CD4-positive, alpha-beta T cell (primary cell): Measurements from ENCODE around the gene AMOTL2. TPM values are rescaled to one million over a fixed set of nuclear protein-coding genes. Genes with fewer than 3 reads are reported as not detected.

ENCODE experiments used
- ATAC-seq: fragments of 200-7000 bp; cut with Tn5 transposase; one replicate; pipeline ENCODE4 v1.10.0; 2022; ENCODE audit warnings: mild to moderate bottlenecking; ENCODE audit not compliant: poor library complexity
- CTCF ChIA-PET: fragments of 350-600 bp; sonication (Branson Sonifier 250); formaldehyde crosslinking; loops from one replicate; lab custom pipeline; 2021; ENCODE audit warnings: antibody characterized with exemption, inconsistent platforms; lab: Charles Lee
- POLR2A ChIA-PET: fragments of 350-600 bp; sonication (Branson Sonifier 250); formaldehyde crosslinking; loops from one replicate; lab custom pipeline; 2021; ENCODE audit warnings: antibody characterized with exemption, inconsistent platforms; lab: Charles Lee
- DNase-seq, 14 experiments: peaks; one replicate each; pipeline ENCODE4 v3.0.0-alpha.2; 2013 to 2020; ENCODE audit warnings: mixed read lengths in 2 of 14
- H3K27ac ChIP-seq, 2 donors: one replicate each; pipeline versions ENCODE4 v1.5.1 to v1.7.0; 2013; ENCODE audit warnings: low read length in 2 of 2, low read depth in 1 of 2, mild to moderate bottlenecking in 1 of 2
- H3K27me3 ChIP-seq, 2 experiments: 1 replicate in 1 of 2; 2 replicates in 1 of 2; pipeline versions ENCODE4 v1.6.1 to v1.7.0; 2013; ENCODE audit warnings: low read length in 2 of 2, control low read depth in 1 of 2, mild to moderate bottlenecking in 1 of 2, moderate library complexity in 1 of 2; ENCODE audit not compliant: insufficient read depth in 2 of 2, control insufficient read depth in 1 of 2
- H3K36me3 ChIP-seq: one replicate; pipeline ENCODE4 v1.6.1; 2013; ENCODE audit warnings: low read length, control low read depth; ENCODE audit not compliant: insufficient read depth
- H3K4me1 ChIP-seq: one replicate; pipeline ENCODE4 v1.6.1; 2013; ENCODE audit warnings: low read length, control low read depth; ENCODE audit not compliant: insufficient read depth
- H3K4me3 ChIP-seq: one replicate; pipeline ENCODE4 v1.5.1; 2013; ENCODE audit warnings: mild to moderate bottlenecking, low read length, moderate library complexity
- H3K9me3 ChIP-seq, 2 experiments: 1 replicate in 1 of 2; 2 replicates in 1 of 2; pipeline versions ENCODE4 v1.6.1 to v1.7.0; 2013; ENCODE audit warnings: low read length in 2 of 2, mild to moderate bottlenecking in 2 of 2, control low read depth in 1 of 2, moderate library complexity in 1 of 2; ENCODE audit not compliant: control insufficient read depth in 1 of 2, insufficient read depth in 1 of 2
- H3K27ac Mint-ChIP-seq: one replicate; pipeline ENCODE4 v1.8.0; 2020; ENCODE audit warnings: mixed read lengths
- H3K27me3 Mint-ChIP-seq: one replicate; pipeline ENCODE4 v1.8.0; 2021; ENCODE audit warnings: mixed read lengths
- H3K36me3 Mint-ChIP-seq: one replicate; pipeline ENCODE4 v1.8.0; 2021; ENCODE audit warnings: low read depth, mixed read lengths
- H3K4me1 Mint-ChIP-seq: one replicate; pipeline ENCODE4 v1.8.0; 2021; ENCODE audit warnings: low read depth, mixed read lengths
- H3K4me3 Mint-ChIP-seq: one replicate; pipeline ENCODE4 v1.8.0; 2020; ENCODE audit warnings: mild to moderate bottlenecking, mixed read lengths
- H3K9me3 Mint-ChIP-seq: one replicate; pipeline ENCODE4 v1.8.0; 2020; ENCODE audit warnings: mixed read lengths
- CTCF ChIP-seq: fragments of 200-600 bp; IDR thresholded peaks from one replicate; pipeline ENCODE4 v1.8.0; 2022; ENCODE audit warnings: antibody characterized with exemption, mild to moderate bottlenecking
- intact Hi-C, 2 experiments: fragments of 100-400 bp; cut with DNase I in 1 of 2; cut with micrococcal nuclease in 1 of 2; formaldehyde crosslinking; loops; one replicate each; pipeline versions ENCODE4 v1.15.1 to v1.9.0; 2023 to 2025; cut with DNase I, micrococcal nuclease
- total RNA-seq, 174 experiments: library from RNA in 2 of 174; stranded (reverse) in 2 of 174; gene quantifications; one replicate each; pipeline ENCODE4 v1.2.3 and lab custom pipeline; 2021 to 2026

Gene AMOTL2
- total RNA-seq, 2 experiments from 2014 or later: not detected

DNA sequence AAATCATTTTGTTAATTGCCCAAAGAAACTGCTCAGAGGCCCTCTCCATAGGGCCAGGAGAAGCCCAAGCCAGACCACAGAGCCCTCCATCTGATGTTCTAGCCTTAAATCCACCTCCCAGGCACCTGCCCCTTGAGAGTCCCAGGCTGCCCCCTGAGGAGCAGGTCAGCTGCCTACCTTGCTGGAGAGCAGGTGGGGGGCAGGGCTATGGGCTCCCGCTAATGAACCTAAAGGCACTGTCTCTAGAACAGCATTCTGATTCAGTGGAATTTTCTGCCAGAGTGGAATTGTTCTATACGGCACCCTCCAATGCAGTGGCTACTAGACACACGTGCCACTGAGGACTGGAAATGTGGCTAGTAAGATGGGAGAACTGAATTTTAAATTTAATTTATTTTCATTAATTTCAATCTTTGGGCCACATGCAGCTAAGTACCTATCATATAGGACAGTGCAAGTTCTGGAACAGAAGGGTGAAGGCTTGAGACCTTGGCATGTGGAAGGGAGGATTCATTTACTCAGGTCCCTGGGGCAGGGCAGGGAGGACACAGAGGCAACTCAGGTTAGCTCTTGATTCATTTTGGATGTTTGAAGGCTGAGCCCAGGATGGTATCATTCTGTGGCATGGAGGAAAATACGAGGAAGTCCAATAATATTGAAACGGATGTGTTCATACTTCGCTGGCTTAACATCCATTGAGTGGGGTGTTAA is 11.4 kb downstream of the AMOTL2 start:
- Histone ChIP-seq H3K9me3 (peaks cover 0 to 6% of the 10 kb centered on the region in 2 experiments), H3K27ac (no peak overlapping the region), H3K4me3 (no peak overlapping the region), H3K4me1 (peaks cover 27% of the 10 kb centered on the region), H3K36me3 (no peaks in the 10 kb centered on the region), H3K27me3 (no peaks in the 10 kb centered on the region)
- peak overlapping the region; percentile 64 for H3K4me3 Mint-ChIP-seq
- H3K36me3 Mint-ChIP-seq: no peaks in the 10 kb centered on the region
- no peaks in the 10 kb centered on the region for H3K9me3 Mint-ChIP-seq
- intact Hi-C loops: no loop called here
- ATAC-seq: no peak
- DNase-seq: peak in 1 of 14 experiments; percentile 10
- POLR2A ChIA-PET: no interaction called here
- CTCF ChIA-PET: interaction anchor here (1.5 kb wide), 1 partner anchor 150 kb away, joined by 4 read pairs; no protein-coding TSS in a partner anchor
- H3K27ac Mint-ChIP-seq: peak overlapping the region; percentile 30
- peaks cover 23% of the 10 kb centered on the region for H3K4me1 Mint-ChIP-seq
- no peak for TF ChIP-seq CTCF
- H3K27me3 Mint-ChIP-seq: no peaks in the 10 kb centered on the region

DNA sequence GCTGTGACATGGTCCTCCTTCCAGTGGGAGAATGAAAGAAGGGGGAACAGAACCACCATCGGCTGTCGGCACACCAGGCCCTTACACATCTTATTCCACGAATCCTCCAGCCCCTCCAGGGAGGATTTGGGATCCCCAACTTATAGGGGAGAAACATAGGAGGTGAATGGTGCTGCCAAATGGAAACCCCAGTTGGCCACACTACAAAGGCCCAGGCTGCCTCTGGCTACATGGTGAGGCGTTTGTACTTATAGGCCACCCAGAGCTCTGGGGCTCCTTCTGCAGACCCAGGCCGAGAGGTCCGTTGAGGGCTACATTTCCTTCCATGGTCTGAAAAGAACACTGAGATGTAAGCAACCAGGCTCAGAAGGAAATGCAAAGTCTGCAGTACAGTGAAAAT is 12.0 kb downstream of the AMOTL2 start:
- no peaks in the 10 kb centered on the region for H3K36me3 Mint-ChIP-seq
- Histone ChIP-seq H3K9me3 (peaks cover 0 to 6% of the 10 kb centered on the region in 2 experiments), H3K27me3 (no peaks in the 10 kb centered on the region), H3K36me3 (no peaks in the 10 kb centered on the region), H3K4me1 (peaks cover 27% of the 10 kb centered on the region), H3K4me3 (no peak overlapping the region), H3K27ac (no peak overlapping the region)
- H3K27ac Mint-ChIP-seq: no peak overlapping the region
- CTCF ChIA-PET: no interaction called here
- no peaks in the 10 kb centered on the region for H3K27me3 Mint-ChIP-seq
- DNase-seq: peak in 1 of 14 experiments; percentile 2
- ATAC-seq: no peak
- H3K4me3 Mint-ChIP-seq: no peak overlapping the region
- no peak for TF ChIP-seq CTCF
- intact Hi-C loops: no loop called here
- POLR2A ChIA-PET: no interaction called here
- H3K4me1 Mint-ChIP-seq: peaks cover 23% of the 10 kb centered on the region
- H3K9me3 Mint-ChIP-seq: no peaks in the 10 kb centered on the region

DNA sequence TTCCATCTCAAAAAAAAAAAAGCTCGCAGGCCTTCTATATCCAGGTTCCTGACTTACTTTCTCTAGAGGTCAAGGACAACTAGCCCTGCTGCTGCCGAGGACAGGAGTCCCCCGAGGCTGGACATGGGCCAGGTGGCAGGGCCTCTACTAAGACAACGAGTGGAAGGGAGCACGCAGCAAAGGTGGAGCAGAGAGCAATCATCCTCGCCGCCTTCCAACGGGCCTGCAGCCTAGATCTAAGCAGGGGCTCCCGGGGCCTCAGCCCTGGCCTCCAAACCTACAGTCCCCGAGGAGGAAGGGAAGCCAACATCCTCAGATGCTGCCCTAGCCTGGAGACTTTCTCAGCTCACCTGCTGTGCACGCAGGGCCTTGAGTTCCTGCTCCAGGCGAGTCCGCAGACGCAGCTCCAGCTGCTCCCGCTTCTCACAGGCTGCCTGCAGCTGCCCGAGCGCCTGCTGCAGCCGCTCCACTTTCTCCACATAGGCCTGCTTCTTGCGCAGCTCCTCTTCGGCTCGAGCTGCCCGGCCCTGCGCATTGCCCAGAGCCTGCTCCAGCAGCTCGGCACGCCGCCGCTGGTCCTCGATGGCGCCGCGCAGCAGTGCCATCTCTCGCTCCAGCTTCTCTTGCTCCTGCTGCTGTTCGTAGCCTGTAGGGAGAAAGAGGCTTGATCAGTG is 12.9 kb downstream of the AMOTL2 start:
- ChIA-PET CTCF (no interaction called here), POLR2A (no interaction called here)
- peaks cover 0 to 6% of the 10 kb centered on the region in 2 experiments for H3K9me3 ChIP-seq
- Mint-ChIP-seq H3K9me3 (no peaks in the 10 kb centered on the region), H3K27me3 (no peaks in the 10 kb centered on the region), H3K36me3 (no peaks in the 10 kb centered on the region), H3K4me3 (no peak overlapping the region), H3K27ac (no peak overlapping the region), H3K4me1 (peaks cover 23% of the 10 kb centered on the region)
- DNase-seq (peak in 1 of 14 experiments; percentile 12), ATAC-seq (no peak)
- H3K4me1 ChIP-seq: peaks cover 27% of the 10 kb centered on the region
- no peak for TF ChIP-seq CTCF
- no peak overlapping the region for H3K4me3 ChIP-seq
- no peak overlapping the region for H3K27ac ChIP-seq
- intact Hi-C loops: no loop called here
- no peaks in the 10 kb centered on the region for H3K27me3 ChIP-seq
- no peaks in the 10 kb centered on the region for H3K36me3 ChIP-seq
